ENCODE measurements around the gene MRPL2. TPM values are rescaled to one million over a fixed set of nuclear protein-coding genes. Genes with fewer than 3 reads are reported as not detected.
"Not testable (repeated sequence)": the region's sequence is repeated elsewhere in the genome, so short reads cannot be mapped to it uniquely, and the experiment has no call there.

The MRPL2 gene
- total and polyA plus RNA-seq, 10 donors: 11.0 to 53.9 (median 38.0) TPM

- H3K4me3 ChIP-seq: no peak overlapping the region
- H3K27ac ChIP-seq: no peak overlapping the region
- peaks cover 9 to 43% (median 26%) of the 10 kb centered on the region in 6 donors for H3K4me1 ChIP-seq
- WGBS, 5 donors: 94 to 97% (median 96%) methylated on average over 12 to 17 of the region's 17 CpGs
- no peak for DNase-seq
- peaks cover 0 to 78% (median 44%) of the 10 kb centered on the region in 6 donors for H3K36me3 ChIP-seq
- intact Hi-C loops (cut with DNase I; ENCODE audit: low total_unique reads): no loop called here
- H3K9me3 ChIP-seq: no peaks in the 10 kb centered on the region
- peak in 1 of 3 donors; percentile 33 for TF ChIP-seq POLR2AphosphoS5 (IDR thresholded peaks at IDR 0.05)
- no peak for TF ChIP-seq POLR2A (IDR thresholded peaks at IDR 0.05)
- no peak for TF ChIP-seq CTCF (IDR thresholded peaks at IDR 0.05 in 8 of 11, conservative IDR thresholded peaks at IDR 0.05 in 3 of 11)
- H3K27me3 ChIP-seq (replicated peaks in 1 of 7): no peaks in the 10 kb centered on the region
Measured at GRCh38 chr6:43050981-43051380, 8.3 kb downstream of the MRPL2 start.

GRCh38 chr6:43047998-43048397 lies 11.2 kb downstream of the MRPL2 start:
- intact Hi-C loops (cut with DNase I; ENCODE audit: low total_unique reads): no loop called here
- no peak for DNase-seq
- Histone ChIP-seq H3K4me3 (no peak overlapping the region), H3K9me3 (no peaks in the 10 kb centered on the region), H3K27ac (no peak overlapping the region), H3K4me1 (peaks cover 5 to 25% (median 16%) of the 10 kb centered on the region in 6 donors), H3K36me3 (peaks cover 0 to 93% (median 59%) of the 10 kb centered on the region in 6 donors), H3K27me3 (replicated peaks in 1 of 7) (no peaks in the 10 kb centered on the region)
- TF ChIP-seq CTCF (IDR thresholded peaks at IDR 0.05 in 8 of 11, conservative IDR thresholded peaks at IDR 0.05 in 3 of 11): no peak
- peak in 1 of 3 donors; percentile 5 for TF ChIP-seq POLR2AphosphoS5 (IDR thresholded peaks at IDR 0.05)
- WGBS, 5 donors: 84 to 96% (median 92%) methylated on average over 3 to 7 of the region's 7 CpGs

GRCh38 chr6:43045371-43045930 lies 13.8 kb downstream of the MRPL2 start:
- no peaks in the 10 kb centered on the region for H3K27me3 ChIP-seq (replicated peaks in 1 of 7)
- 92 to 99% (median 96%) methylated on average over 7 to 11 of the region's 11 CpGs for WGBS, 5 donors
- H3K36me3 ChIP-seq: peaks cover 0 to 97% (median 75%) of the 10 kb centered on the region in 6 donors
- H3K4me3 ChIP-seq: no peak overlapping the region
- intact Hi-C loops (cut with DNase I; ENCODE audit: low total_unique reads): no loop called here
- no peaks in the 10 kb centered on the region for H3K9me3 ChIP-seq
- no peak for TF ChIP-seq POLR2AphosphoS5 (IDR thresholded peaks at IDR 0.05)
- no peak for TF ChIP-seq POLR2A (IDR thresholded peaks at IDR 0.05)
- TF ChIP-seq CTCF (IDR thresholded peaks at IDR 0.05 in 8 of 11, conservative IDR thresholded peaks at IDR 0.05 in 3 of 11): no peak
- DNase-seq: no peak
- H3K27ac ChIP-seq: no peak overlapping the region
- H3K4me1 ChIP-seq: no peaks in the 10 kb centered on the region

- Histone ChIP-seq H3K4me3 (no peak overlapping the region), H3K36me3 (peaks cover 0 to 98% (median 77%) of the 10 kb centered on the region in 6 donors), H3K27ac (no peak overlapping the region), H3K9me3 (no peaks in the 10 kb centered on the region), H3K4me1 (no peaks in the 10 kb centered on the region), H3K27me3 (replicated peaks in 1 of 7) (no peaks in the 10 kb centered on the region)
- TF ChIP-seq POLR2A (IDR thresholded peaks at IDR 0.05) (no peak), CTCF (IDR thresholded peaks at IDR 0.05 in 8 of 11, conservative IDR thresholded peaks at IDR 0.05 in 3 of 11) (no peak), POLR2AphosphoS5 (IDR thresholded peaks at IDR 0.05) (no peak)
- DNase-seq: no peak
- intact Hi-C loops (cut with DNase I; ENCODE audit: low total_unique reads): no loop called here
- whole genome bisulfite sequencing, 5 donors: 95 to 100% (median 95%) methylated on average over 9 of the region's 9 CpGs
Measured at GRCh38 chr6:43043310-43043709, 15.9 kb downstream of the MRPL2 start.

GRCh38 chr6:43041475-43041874 lies 17.8 kb downstream of the MRPL2 start:
- H3K27me3 ChIP-seq (replicated peaks in 1 of 7); DNase-seq; H3K4me1 ChIP-seq; H3K27ac ChIP-seq; H3K4me3 ChIP-seq; H3K9me3 ChIP-seq; intact Hi-C loops (cut with DNase I; ENCODE audit: low total_unique reads): not testable (repeated sequence)
- peaks cover 0 to 98% (median 82%) of the 10 kb centered on the region in 6 donors for H3K36me3 ChIP-seq
- WGBS, 5 donors: 88 to 94% (median 92%) methylated on average over 6 to 8 of the region's 8 CpGs
